HEK293T (cell line): ENCODE measurements around the gene IGF2BP2.
"Not testable (repeated sequence)": the region's sequence is repeated elsewhere in the genome, so short reads cannot be mapped to it uniquely, and the experiment has no call there.

ENCODE experiments used
- ARNT ChIP-seq: fragments of 450-650 bp; IDR thresholded peaks from 2 replicates; pipeline ENCODE4 v1.6.1; 2017; ENCODE audit warnings: mild to moderate bottlenecking
- BHLHE40 ChIP-seq: fragments of 450-650 bp; IDR thresholded peaks from 2 replicates; pipeline ENCODE4 v1.6.1; 2016; ENCODE audit warnings: mild to moderate bottlenecking, moderate library complexity, borderline replicate concordance
- ELF4 ChIP-seq: fragments of 450-650 bp; IDR thresholded peaks from 2 replicates; pipeline ENCODE4 v1.6.1; 2017; ENCODE audit warnings: antibody characterized with exemption
- FOXA1 ChIP-seq: fragments of 450-650 bp; IDR thresholded peaks from 2 replicates; pipeline ENCODE4 v1.6.1; 2016; ENCODE audit warnings: mild to moderate bottlenecking
- FOXM1 ChIP-seq: fragments of 450-650 bp; IDR thresholded peaks from 2 replicates; pipeline ENCODE4 v1.6.1; 2017; ENCODE audit warnings: mild to moderate bottlenecking, borderline replicate concordance
- HDGF ChIP-seq: fragments of 450-650 bp; IDR thresholded peaks from 2 replicates; pipeline ENCODE4 v1.6.1; 2017; ENCODE audit warnings: antibody characterized with exemption, borderline replicate concordance
- L3MBTL2 ChIP-seq: fragments of 450-650 bp; conservative IDR thresholded peaks from 2 replicates; pipeline ENCODE4 v1.6.1; 2016; ENCODE audit warnings: mild to moderate bottlenecking
- LEF1 ChIP-seq: fragments of 450-650 bp; IDR thresholded peaks from 2 replicates; pipeline ENCODE4 v1.6.1; 2017; ENCODE audit warnings: mild to moderate bottlenecking, borderline replicate concordance
- PKNOX1 ChIP-seq: fragments of 450-650 bp; IDR thresholded peaks from 2 replicates; pipeline ENCODE4 v1.6.1; 2016
- SP1 ChIP-seq: fragments of 450-650 bp; IDR thresholded peaks from 2 replicates; pipeline ENCODE4 v1.6.1; 2017
- SUZ12 ChIP-seq: fragments of 450-650 bp; IDR thresholded peaks from 2 replicates; pipeline ENCODE4 v1.6.1; 2016; ENCODE audit warnings: mild to moderate bottlenecking
- TARDBP ChIP-seq: fragments of 450-650 bp; IDR thresholded peaks from 2 replicates; pipeline ENCODE4 v1.6.1; 2016
- ZNF384 ChIP-seq: fragments of 450-650 bp; IDR thresholded peaks from 2 replicates; pipeline ENCODE4 v1.6.1; 2016

- TF ChIP-seq PKNOX1, ELF4, SP1, FOXM1, TARDBP, L3MBTL2, BHLHE40, LEF1, ARNT, ZNF384, HDGF, FOXA1, SUZ12: not testable (repeated sequence)
These were observed 28.9 kb upstream of the IGF2BP2 start for GRCh38 chr3:185853771-185854170.
